ENCODE data around the gene HDAC4.
"Not testable (repeated sequence)": the region's sequence is repeated elsewhere in the genome, so short reads cannot be mapped to it uniquely, and the experiment has no call there.

HDAC4 gene
- total RNA-seq: 62.5 to 70.6 reads per million in 2 donors

DNA sequence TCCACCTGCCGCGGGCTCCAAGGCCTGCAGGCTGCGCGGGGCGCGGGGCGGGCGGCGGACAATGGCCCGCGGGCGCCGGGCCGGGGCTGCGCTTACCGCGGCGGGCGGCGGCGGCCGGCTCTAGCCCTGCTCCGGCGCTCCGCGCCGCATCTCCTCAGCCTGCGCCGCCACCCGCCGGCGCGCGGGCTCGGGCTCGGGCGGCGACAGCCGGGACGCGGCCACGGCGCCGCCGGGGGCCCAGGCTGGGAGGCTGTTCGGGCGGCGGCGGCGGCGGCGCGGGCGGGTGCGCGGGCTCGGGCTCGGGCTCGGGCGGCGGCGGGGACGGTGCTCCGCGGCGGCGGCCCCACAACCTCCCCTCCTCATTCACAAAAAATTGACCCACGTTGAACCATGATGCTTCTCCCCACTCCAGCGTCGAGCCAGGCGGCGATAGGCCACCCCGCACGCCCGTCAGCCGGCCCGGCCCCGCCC, at the start of gene HDAC4:
TSS of gene HDAC4 (minus strand) at position 425 of the 471 bp plus-strand sequence. CDS start 48,321 bp downstream, outside the sequence.
- no peak for DNase-seq

DNA sequence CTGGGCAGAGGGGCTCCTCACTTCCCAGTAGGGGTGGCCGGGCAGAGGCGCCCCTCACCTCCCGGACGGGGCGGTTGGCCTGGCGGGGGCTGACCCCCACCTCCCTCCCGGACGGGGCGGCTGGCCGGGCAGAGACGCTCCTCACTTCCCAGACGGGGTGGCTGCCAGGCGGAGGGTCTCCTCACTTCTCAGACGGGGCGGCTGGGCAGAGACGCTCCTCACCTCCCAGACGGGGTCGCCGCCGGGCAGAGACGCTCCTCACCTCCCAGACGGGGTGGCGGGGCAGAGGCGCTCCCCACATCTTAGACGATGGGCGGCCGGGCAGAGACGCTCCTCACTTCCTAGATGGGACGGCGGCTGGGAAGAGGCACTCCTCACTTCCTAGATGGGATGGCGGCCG, 48.6 kb upstream of the HDAC4 start:
- DNase-seq: not testable (repeated sequence)

GRCh38 chr2:239445771-239446524, 45.1 kb upstream of the HDAC4 start:
- DNase-seq: no peak

GRCh38 chr2:239444626-239445577, 44.1 kb upstream of the HDAC4 start:
- DNase-seq: no peak

GRCh38 chr2:239443666-239444567, 43.1 kb upstream of the HDAC4 start:
- DNase-seq: no peak

DNA sequence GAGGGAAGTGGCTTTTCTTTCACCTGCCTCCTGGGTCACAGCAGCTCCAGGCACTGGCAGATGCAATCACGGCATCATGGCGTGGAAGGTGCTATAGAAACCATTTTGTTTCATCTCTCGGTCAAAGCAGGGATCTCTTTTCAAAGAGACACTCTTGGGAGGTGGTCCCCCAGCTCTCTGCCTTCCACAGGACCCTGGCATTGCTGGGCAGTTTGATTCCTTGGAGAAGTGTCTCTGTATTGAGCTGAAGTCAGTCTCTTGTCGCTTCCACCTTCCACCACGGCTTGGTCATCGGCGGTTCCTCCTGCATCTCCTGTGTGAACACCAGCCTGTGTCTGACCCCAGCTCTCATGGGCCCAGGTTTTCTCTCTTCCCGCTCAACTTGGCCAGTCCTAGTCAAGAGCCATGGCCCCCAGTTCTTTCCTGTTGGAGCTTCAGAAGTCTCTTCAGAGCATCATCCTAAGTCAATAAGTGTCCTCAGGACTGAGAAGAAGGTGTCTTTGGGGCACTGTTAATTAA, 42.3 kb upstream of the HDAC4 start:
- no peak for DNase-seq

DNA sequence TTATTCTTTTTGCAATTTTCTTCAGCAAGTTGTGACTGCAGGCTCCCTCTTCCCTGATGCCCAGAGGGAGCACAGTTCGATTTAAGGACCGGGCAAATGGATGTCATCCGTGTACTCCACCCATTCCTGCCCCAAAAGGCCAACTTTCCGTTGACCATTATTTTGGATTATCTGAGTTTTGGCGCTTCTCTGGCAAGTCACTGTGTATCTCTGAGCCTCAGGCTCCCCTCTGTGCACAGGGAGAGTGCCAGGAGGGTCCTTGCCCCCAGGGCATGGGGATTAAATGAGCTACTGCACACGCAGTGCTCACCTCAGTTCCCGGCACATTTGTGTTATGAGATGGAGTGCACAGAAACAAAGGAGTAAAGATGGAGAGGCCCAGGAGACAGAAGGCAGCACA, 41.4 kb upstream of the HDAC4 start:
- DNase-seq: no peak

GRCh38 chr2:239441261-239442078, 40.6 kb upstream of the HDAC4 start:
- DNase-seq: no peak

- no peak for DNase-seq
These were observed 39.7 kb upstream of the HDAC4 start for GRCh38 chr2:239440511-239440959.

GRCh38 chr2:239439754-239440315, 39.0 kb upstream of the HDAC4 start:
- DNase-seq: no peak

DNA sequence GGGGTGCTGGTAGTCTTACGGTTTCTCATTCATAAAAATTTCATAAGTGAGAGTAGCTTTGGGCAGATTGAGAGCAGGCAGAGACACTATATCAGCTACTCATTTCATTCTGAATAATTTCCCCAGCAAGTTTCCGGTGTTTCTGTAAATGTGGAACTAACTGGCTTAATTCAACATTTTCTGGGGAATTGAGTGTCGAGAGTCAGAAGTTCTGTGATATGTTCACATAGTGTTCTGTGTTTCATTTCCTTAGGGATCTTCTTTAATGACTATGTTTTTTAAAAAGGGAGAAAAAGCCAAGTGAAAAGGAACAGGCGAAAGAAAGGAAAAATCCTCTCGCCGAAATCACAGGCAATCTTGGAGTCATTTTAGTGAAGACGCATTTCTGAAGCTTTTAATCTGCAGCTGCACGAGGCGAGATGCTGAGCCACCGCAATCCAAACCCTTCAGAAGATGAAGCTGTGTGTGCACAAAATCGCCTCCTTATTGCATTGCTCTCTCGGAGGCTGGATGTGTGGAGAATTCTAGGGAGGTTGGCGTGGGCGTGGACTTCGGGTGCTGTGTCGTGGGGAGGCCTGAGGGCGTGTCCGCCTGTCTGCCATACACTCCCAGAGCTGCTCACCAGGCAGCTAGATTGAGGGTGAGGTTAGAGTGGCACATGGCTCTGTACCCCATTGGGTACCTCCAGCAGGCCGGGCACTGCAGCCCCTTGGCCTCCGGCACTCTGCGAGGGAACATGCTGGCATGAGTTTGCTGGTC, 38.4 kb upstream of the HDAC4 start:
- DNase-seq: no peak

DNA sequence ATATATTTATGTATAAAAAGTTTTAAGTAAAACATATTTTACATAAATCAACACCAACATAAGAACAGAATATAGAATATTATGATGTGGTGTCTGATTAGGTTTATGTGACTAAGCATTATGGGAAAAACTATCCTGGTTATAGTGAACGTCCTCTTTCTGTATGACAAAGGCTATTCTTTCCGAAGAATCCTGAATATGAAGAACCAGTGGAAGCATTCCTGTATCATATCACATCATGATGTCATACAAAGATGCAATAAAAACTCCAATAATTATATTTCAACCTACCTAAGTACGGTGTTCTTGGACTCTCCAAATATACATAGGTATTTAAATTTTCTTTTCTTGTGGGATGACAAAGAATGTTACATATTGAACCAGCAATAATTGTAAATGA, 37.5 kb upstream of the HDAC4 start:
- DNase-seq: no peak

DNA sequence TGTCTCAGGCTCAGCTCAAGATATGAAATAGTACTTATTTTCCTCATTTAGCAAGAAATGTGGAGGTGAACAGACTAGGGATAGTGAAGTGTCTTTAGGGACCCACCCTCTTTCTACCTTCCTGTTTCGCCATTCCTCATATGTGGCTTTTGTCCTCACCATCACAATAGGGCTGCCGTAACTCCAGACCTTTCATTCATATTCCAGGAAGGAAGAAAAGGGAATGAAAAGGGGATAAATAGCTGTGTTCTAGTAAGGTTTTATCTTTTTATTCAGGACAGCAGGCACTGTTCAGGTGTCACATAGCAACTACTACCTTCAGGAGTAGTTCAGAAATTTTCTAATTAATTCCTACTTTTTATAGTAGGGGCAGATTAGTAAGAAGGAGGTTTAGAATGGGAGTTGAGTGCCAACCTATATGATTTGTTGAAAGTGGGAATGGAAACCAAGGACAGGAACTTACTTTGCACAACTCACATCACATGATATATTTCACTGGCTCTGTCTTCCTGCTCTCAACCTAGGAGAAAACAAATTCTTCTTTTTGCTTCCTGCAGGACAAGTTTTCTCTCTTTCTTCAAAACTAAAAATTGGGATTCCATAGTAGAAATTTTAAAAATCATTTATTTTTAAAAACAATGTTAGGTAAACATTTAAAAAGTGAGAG, 36.0 kb upstream of the HDAC4 start:
- DNase-seq: no peak

DNA sequence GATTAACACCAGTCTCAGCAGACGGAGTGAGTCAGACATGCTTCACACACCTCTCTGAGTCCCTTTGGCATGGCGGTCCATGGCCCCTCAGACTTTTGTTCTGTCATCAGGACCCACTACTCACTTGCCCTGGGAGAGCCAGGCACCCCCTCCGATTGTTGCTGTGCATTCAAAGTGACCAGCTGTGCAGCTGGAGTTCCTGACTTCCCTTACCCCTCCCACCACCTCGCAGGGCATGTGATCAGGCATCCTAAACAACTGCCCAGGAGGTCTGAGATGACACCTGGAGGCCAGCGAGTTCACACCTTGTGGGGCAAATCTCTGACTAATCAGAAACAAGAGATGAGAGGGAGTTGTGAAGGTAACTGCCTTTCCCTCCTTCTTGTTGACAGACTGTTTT, 35.3 kb upstream of the HDAC4 start:
- DNase-seq: no peak

DNA sequence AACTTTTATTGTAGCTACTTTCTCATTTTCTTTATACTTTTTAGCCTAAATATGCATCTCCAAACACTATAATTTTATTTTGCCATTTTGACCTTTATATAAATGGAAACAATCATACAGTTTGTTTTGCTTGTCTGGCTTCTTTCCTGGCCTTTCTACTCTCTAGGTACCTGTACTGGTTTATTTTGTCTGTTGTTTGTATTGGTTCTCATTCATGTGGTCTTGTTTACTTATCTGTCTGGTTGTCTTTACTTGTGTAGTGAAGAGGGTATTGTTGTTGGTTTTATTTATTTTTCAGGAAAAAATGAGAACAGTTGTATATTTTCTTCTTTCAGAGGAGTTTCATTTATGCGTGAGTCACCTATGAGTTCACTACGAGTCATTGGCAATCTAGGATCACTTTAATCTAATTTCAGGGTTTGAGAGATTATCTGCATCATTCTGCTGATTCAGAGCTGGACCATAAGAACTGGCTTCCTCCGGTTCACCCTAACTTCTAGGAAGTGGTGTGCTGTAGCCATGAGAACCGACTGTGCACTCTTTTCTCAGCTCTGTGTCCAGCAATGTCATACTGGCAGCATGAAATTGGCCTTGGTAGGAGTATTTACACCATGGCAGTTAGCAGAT, 33.1 kb upstream of the HDAC4 start:
- DNase-seq: no peak

GRCh38 chr2:239432174-239432573, 31.4 kb upstream of the HDAC4 start:
- DNase-seq: no peak

GRCh38 chr2:239431536-239431935, 30.7 kb upstream of the HDAC4 start:
- DNase-seq: no peak

GRCh38 chr2:239429473-239430350, 28.9 kb upstream of the HDAC4 start:
- no peak for DNase-seq
